ENCODE measurements around the gene ZNF688. TPM values are rescaled to one million over a fixed set of nuclear protein-coding genes. Genes with fewer than 3 reads are reported as not detected.

The ZNF688 gene
- polyA plus RNA-seq, 2 of the 4 experiments (the other 2 are of a cell fraction) = 4.6 to 6.7 TPM

- Histone ChIP-seq H3K9me3 (no peaks in the 10 kb centered on the region), H3K27ac (no peak overlapping the region), H3K4me3 (no peak overlapping the region), H3K4me2 (no peak overlapping the region), H3K4me1 (peaks cover 13% of the 10 kb centered on the region; the same call in 2 of the 3 replicates)
- no peak for TF ChIP-seq POLR2AphosphoS2 (conservative IDR thresholded peaks at IDR 0.05; ENCODE audit: low read length)
- TF ChIP-seq, protein P1, sequence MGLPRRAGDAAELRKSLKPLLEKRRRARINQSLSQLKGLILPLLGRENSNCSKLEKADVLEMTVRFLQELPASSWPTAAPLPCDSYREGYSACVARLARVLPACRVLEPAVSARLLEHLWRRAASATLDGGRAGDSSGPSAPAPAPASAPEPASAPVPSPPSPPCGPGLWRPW (IDR thresholded peaks at IDR 0.05) = no peak
- no peak for TF ChIP-seq ZC3H11A (IDR thresholded peaks at IDR 0.05)
- no peak for TF ChIP-seq GATA3 (IDR thresholded peaks at IDR 0.05; ENCODE audit: borderline replicate concordance)
- no peak for TF ChIP-seq JUNB (IDR thresholded peaks at IDR 0.05)
- no peak for TF ChIP-seq SMC3 (IDR thresholded peaks at IDR 0.05)
- TF ChIP-seq HOXB5 (CRISPR knock-in tag; IDR thresholded peaks at IDR 0.05) = no peak
- no peak for TF ChIP-seq ZNF302 (CRISPR knock-in tag; IDR thresholded peaks at IDR 0.05)
- TF ChIP-seq CHD2 (IDR thresholded peaks at IDR 0.05; ENCODE audit: low read length, partially characterized antibody) = no peak
- no peak for TF ChIP-seq RNF2 (IDR thresholded peaks at IDR 0.05; ENCODE audit: borderline replicate concordance, low read depth)
- TF ChIP-seq POLR2A (IDR thresholded peaks at IDR 0.05; ENCODE audit: low read length) = no peak
- TF ChIP-seq JUN (IDR thresholded peaks at IDR 0.05) = no peak
- TF ChIP-seq, protein P2, sequence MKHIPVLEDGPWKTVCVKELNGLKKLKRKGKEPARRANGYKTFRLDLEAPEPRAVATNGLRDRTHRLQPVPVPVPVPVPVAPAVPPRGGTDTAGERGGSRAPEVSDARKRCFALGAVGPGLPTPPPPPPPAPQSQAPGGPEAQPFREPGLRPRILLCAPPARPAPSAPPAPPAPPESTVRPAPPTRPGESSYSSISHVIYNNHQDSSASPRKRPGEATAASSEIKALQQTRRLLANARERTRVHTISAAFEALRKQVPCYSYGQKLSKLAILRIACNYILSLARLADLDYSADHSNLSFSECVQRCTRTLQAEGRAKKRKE (CRISPR knock-in tag; IDR thresholded peaks at IDR 0.05; ENCODE audit: low read depth) = no peak
- POLR2A ChIA-PET = interaction anchor here (1.1 kb wide), 1 partner anchor 9 kb away, joined by 4 read pairs; the partner anchor contains the start of gene ZNF689
- 72% methylated on average over 4 of the region's 4 CpGs for WGBS (ENCODE audit: missing lambda C conversion rate)
- CTCF ChIA-PET = interaction anchor here (0.8 to 5.6 kb wide), 7 partner anchors 9 to 248 kb away, joined by 3 to 20 read pairs (median 7); partner anchors contain the start of gene DCTPP1
- DNase-seq (ENCODE audit: low read depth in 1 of 2, low spot score in 1 of 2) (no peak), ATAC-seq (no peak), FAIRE-seq (no peak)
Observed at GRCh38 chr16:30619202-30619601, 47.7 kb upstream of the ZNF688 start.

DNA sequence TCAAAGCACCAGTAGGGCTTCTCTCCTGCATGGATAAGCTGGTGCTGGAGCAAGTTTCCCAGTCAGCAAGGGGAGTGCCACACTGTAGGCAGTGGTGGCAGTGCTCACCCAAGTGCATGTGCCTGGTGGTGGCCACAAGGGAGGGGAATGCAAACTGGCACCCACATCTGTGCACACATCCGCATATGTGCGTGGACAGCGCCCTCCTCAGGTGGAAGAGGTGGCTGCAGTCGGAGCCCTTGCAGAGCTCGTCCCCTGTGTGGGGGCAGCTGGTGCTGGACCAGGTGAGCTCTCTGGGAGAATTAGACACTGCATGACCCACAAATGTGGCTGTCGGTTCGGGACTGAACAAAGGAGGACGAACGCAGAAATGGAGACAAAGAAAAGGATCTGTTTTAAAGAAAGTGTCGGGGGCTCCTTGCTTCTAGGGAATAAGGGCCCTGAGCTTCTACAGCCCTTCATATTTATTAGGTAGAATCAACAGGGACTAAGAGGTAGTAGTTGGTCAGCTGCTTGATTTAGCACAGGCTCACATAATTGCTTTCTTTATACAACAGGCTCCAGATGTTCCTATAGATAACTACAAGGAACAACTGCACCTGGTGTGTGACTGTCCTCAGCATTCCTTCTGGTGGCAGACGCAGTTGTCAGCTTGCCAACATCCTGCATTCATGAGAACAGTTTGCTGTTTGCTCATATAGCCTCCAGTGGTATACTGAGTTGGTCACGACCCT is 44.0 kb upstream of the ZNF688 start:
- 15% methylated on average over 7 of the region's 12 CpGs for WGBS (ENCODE audit: missing lambda C conversion rate)
- Histone ChIP-seq H3K4me3 (no peak overlapping the region), H3K27ac (no peak overlapping the region), H3K9me3 (no peaks in the 10 kb centered on the region), H3K4me1 (peaks cover 16% of the 10 kb centered on the region; the same call in 2 of the 3 replicates), H3K4me2 (peak overlapping the region; percentile 19; the same call in 1 of the 3 replicates)
- DNase-seq (ENCODE audit: low read depth in 1 of 2, low spot score in 1 of 2) (peak; percentile 80 to 84), ATAC-seq (peak; percentile 92 to 94), FAIRE-seq (no peak)
- ChIA-PET CTCF (interaction anchor here (0.6 to 10.1 kb wide), 54 partner anchors 9 to 523 kb away, joined by 3 to 120 read pairs (median 4); partner anchors contain the start of genes DCTPP1, GDPD3, SEPHS2 and ZNF688), POLR2A (interaction anchor here (0.8 to 1.0 kb wide), 3 partner anchors 44 to 208 kb away, joined by 3 to 4 read pairs (median 3); partner anchors contain the start of gene ZNF771)
- TF ChIP-seq KDM5A (IDR thresholded peaks at IDR 0.05) = no peak
- no peak for TF ChIP-seq CBX8 (IDR thresholded peaks at IDR 0.05)
- no peak for TF ChIP-seq PHF8 (IDR thresholded peaks at IDR 0.05; ENCODE audit: borderline replicate concordance, low read depth)
- no peak for TF ChIP-seq EP300 (IDR thresholded peaks at IDR 0.05)
- no peak for TF ChIP-seq EHF (CRISPR knock-in tag; IDR thresholded peaks at IDR 0.05)
- TF ChIP-seq, protein P3, sequence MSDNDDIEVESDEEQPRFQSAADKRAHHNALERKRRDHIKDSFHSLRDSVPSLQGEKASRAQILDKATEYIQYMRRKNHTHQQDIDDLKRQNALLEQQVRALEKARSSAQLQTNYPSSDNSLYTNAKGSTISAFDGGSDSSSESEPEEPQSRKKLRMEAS (IDR thresholded peaks at IDR 0.05) = peak; percentile 55; the same call in 1 of the 2 replicates
- no peak for TF ChIP-seq NR3C1 (IDR thresholded peaks at IDR 0.05)
- TF ChIP-seq RCOR1 (IDR thresholded peaks at IDR 0.05; ENCODE audit: low read depth, low read length) = no peak
- TF ChIP-seq RNF2 (IDR thresholded peaks at IDR 0.05; ENCODE audit: borderline replicate concordance, low read depth) = no peak
- peak; percentile 80 to 90 for TF ChIP-seq RAD21 (conservative IDR thresholded peaks at IDR 0.05 in 1 of 2, IDR thresholded peaks at IDR 0.05 in 1 of 2)
- TF ChIP-seq, protein P2 (CRISPR knock-in tag; IDR thresholded peaks at IDR 0.05; ENCODE audit: low read depth) = no peak
- TF ChIP-seq, protein P4, sequence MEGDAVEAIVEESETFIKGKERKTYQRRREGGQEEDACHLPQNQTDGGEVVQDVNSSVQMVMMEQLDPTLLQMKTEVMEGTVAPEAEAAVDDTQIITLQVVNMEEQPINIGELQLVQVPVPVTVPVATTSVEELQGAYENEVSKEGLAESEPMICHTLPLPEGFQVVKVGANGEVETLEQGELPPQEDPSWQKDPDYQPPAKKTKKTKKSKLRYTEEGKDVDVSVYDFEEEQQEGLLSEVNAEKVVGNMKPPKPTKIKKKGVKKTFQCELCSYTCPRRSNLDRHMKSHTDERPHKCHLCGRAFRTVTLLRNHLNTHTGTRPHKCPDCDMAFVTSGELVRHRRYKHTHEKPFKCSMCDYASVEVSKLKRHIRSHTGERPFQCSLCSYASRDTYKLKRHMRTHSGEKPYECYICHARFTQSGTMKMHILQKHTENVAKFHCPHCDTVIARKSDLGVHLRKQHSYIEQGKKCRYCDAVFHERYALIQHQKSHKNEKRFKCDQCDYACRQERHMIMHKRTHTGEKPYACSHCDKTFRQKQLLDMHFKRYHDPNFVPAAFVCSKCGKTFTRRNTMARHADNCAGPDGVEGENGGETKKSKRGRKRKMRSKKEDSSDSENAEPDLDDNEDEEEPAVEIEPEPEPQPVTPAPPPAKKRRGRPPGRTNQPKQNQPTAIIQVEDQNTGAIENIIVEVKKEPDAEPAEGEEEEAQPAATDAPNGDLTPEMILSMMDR (IDR thresholded peaks at IDR 0.05) = peak; percentile 73
- TF ChIP-seq NPAS2 (CRISPR knock-in tag; IDR thresholded peaks at IDR 0.05; ENCODE audit: borderline replicate concordance) = no peak
- TF ChIP-seq SMC3 (IDR thresholded peaks at IDR 0.05) = peak; percentile 46
